SH-SY5Y (cell line): ENCODE measurements around the gene DNASE2.

Experiments used
- GATA2 ChIP-seq: IDR thresholded peaks from 2 replicates; pipeline ENCODE4 v1.6.1; 2011; ENCODE audit warnings: mild to moderate bottlenecking, low read depth, low read length
- GATA3 ChIP-seq: IDR thresholded peaks from 2 replicates; pipeline ENCODE4 v1.6.1; 2011; ENCODE audit warnings: low read depth, mild to moderate bottlenecking, low read length, moderate library complexity

Gene DNASE2

GRCh38 chr19:12891553-12892021 lies 10.3 kb upstream of the DNASE2 start:
- TF ChIP-seq GATA2 (no peak), GATA3 (no peak)

DNA sequence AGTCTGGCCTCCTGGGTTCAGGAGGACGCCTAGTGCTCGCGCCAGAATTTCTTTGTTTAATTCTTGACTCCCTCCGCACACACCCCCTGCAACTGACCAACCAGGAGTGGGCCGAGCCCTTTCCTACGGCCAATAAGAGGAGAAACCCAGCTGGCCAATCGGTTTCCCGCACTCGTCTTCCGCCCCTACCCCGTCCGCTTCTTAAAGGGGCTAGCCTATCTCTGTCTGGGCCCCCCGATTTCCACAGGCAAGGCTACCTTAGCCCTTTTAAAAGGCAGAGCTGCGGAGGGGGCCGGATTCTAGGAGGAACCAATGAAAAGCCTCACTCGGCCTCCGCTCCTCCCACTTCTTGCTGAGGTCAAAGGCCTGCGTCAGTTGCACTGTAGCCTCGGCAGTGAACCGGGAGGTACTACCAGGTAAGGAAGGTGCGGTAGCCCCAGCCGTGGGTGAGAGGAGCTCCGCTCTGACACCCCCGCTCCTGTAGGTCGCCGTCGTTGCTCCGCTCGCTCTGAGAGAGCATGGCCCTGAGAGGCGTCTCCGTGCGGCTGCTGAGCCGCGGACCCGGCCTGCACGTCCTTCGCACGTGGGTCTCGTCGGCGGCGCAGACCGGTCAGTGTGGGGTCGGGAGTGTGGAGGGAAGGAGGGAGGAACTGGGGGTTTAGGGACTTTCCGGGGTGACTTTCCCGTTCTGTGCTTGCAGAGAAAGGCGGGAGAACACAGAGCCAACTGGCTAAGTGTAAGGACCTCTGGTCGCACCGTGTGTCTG lies 9.7 kb upstream of the DNASE2 start, which contains the start of gene GCDH:
Gene GCDH (plus strand): TSS at position 374 of the 766 bp plus-strand sequence. CDS start 145 bp downstream, at position 519.
- 0 out of 2 replicates have a peak, but pooled peaks have one; percentile 15 for TF ChIP-seq GATA2
- TF ChIP-seq GATA3, result no peak

GRCh38 chr19:12888006-12888603 lies 6.9 kb upstream of the DNASE2 start:
- no peak for TF ChIP-seq GATA3
- no peak for TF ChIP-seq GATA2

GRCh38 chr19:12886969-12887747 lies 5.9 kb upstream of the DNASE2 start, which contains the start of gene KLF1:
KLF1 (minus strand) TSS chr19:12887201; CDS start chr19:12887140, 61 bp downstream.
- TF ChIP-seq GATA2, result no peak
- TF ChIP-seq GATA3, result no peak

- no peak for TF ChIP-seq GATA2
- TF ChIP-seq GATA3, result no peak
These were observed 5.4 kb upstream of the DNASE2 start for GRCh38 chr19:12886651-12886968.

GRCh38 chr19:12885749-12886650 lies 4.8 kb upstream of the DNASE2 start:
- no peak for TF ChIP-seq GATA3

DNA sequence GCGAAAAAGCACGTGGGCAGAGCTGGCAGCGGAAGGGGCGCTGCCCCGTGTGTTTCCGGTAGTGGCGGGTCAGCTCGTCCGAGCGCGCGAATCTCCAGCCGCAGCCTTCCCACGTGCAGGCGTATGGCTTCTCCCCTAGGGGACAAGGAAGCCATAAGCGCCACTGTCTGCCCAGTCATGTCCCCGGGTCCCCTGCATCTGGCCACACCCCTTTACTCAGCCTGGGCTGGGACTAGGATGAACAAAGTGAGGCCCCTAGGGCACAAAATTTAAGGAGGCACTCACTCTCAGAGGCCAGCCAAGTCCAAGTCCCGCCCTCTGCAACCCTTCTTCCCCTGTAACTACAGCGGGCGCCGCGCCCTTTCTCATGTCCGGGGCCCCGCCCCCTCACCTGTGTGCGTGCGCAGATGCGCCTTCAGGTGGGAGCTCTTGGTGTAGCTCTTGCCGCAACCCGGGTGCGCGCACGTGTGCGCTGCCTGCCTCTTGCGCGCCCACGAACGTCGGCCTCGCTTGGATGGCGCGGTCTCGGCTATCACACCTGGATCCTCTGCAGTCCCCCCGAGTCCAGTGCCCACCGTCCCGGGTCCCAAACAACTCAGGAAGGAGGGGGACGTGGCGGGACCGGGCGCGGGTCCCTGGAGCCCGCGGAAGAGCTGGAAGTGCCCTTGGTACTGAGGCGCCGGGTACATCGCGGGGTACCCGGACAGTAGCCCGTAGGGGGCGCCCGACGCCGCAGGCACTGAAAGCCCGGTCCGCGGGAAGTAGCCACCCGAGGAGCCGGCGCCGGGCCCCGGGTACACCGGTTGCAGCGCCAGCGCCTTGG lies 3.9 kb upstream of the DNASE2 start:
- TF ChIP-seq GATA3 (no peak), GATA2 (no peak)

GRCh38 chr19:12884627-12884925 lies 3.3 kb upstream of the DNASE2 start:
- TF ChIP-seq GATA2 (no peak), GATA3 (no peak)

GRCh38 chr19:12884202-12884601 lies 3.0 kb upstream of the DNASE2 start:
- TF ChIP-seq GATA2 (no peak), GATA3 (no peak)

DNA sequence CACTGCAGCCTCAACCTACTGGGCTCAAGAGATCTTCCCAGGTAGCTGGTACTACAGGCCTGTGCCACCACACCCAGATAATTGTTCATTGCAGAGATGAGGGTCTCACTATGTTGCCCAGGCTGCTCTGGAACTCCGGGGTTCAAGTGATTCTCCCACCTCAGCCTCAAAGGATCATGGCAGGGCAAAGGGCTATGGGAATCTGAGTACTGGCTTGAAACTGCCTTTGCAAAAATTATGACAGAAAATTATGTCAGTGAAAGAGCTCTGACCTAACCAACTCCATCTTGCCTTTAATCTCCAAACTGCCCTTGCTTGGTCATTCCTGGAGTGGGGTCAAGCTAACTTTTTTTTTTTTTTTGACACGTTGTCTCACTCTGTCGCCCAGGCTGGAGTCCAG lies 1.3 kb upstream of the DNASE2 start:
- no peak for TF ChIP-seq GATA3
- TF ChIP-seq GATA2, result no peak

DNA sequence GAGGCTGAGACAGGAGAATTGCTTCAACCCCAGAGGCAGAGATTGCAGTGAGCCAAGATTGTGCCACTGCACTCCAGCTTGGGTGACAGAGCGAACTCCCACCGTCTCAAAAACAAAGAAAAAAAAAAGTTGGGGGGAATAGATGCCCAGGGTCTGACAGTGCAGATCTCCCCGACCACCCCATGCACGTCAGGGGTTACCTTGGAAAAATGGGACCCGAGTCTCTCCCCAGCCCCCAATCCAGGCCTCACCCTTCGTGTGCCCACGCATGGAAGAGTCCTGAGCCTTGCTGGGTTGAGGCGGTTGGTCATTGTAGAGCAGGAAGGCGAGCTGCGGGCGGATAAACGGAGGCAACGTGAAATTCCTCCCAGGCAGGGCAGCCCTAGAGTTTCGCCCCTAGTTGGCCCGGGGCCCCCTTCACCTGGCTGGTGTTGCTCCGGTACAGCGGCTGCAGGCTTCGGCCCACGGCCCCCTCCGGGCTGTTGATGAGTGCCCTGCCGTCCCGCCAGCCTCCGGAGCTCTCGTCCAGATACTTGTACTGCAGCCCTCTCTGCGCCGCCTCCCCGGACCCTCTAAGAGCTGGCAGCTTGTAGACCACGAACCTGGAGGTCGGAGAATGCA lies 588 bp downstream of the DNASE2 start:
- TF ChIP-seq GATA3, result no peak
- no peak for TF ChIP-seq GATA2

GRCh38 chr19:12875086-12875485 lies 6.2 kb downstream of the DNASE2 start:
- no peak for TF ChIP-seq GATA3
- TF ChIP-seq GATA2, result no peak
